Effector memory CD8-positive, alpha-beta T cell (primary cell): Measurements from ENCODE around the gene VTCN1.
"Not testable (repeated sequence)": the region's sequence is repeated elsewhere in the genome, so short reads cannot be mapped to it uniquely, and the experiment has no call there.

Experiments
- ATAC-seq: fragments of 150-1000 bp; cut with Tn5 transposase; replicated peaks from 2 replicates; pipeline ENCODE4 v1.10.0; 2021; ENCODE audit warnings: mild to moderate bottlenecking, moderate library complexity
- DNase-seq, 3 experiments: peaks; one replicate each; pipeline ENCODE4 v3.0.0; 2021
- H3K27ac Mint-ChIP-seq, 2 donors: one replicate each; pipeline ENCODE4 v1.8.0; 2022; ENCODE audit warnings: mild to moderate bottlenecking in 2 of 2, mixed read lengths in 2 of 2, moderate library complexity in 2 of 2
- H3K27me3 Mint-ChIP-seq, 2 donors: one replicate each; pipeline ENCODE4 v1.8.0; 2022; ENCODE audit warnings: mixed read lengths in 2 of 2
- H3K36me3 Mint-ChIP-seq: one replicate; pipeline ENCODE4 v1.8.0; 2022; ENCODE audit warnings: mild to moderate bottlenecking, moderate library complexity, mixed read lengths; ENCODE audit not compliant: insufficient read depth
- H3K4me1 Mint-ChIP-seq, 2 donors: one replicate each; pipeline ENCODE4 v1.8.0; 2022; ENCODE audit warnings: low read depth in 2 of 2, mixed read lengths in 2 of 2
- H3K4me3 Mint-ChIP-seq, 2 donors: one replicate each; pipeline ENCODE4 v1.8.0; 2022; ENCODE audit warnings: mild to moderate bottlenecking in 2 of 2, mixed read lengths in 2 of 2, moderate library complexity in 2 of 2
- H3K9me3 Mint-ChIP-seq, 2 donors: one replicate each; pipeline ENCODE4 v1.8.0; 2022; ENCODE audit warnings: mixed read lengths in 2 of 2

VTCN1 gene

DNA sequence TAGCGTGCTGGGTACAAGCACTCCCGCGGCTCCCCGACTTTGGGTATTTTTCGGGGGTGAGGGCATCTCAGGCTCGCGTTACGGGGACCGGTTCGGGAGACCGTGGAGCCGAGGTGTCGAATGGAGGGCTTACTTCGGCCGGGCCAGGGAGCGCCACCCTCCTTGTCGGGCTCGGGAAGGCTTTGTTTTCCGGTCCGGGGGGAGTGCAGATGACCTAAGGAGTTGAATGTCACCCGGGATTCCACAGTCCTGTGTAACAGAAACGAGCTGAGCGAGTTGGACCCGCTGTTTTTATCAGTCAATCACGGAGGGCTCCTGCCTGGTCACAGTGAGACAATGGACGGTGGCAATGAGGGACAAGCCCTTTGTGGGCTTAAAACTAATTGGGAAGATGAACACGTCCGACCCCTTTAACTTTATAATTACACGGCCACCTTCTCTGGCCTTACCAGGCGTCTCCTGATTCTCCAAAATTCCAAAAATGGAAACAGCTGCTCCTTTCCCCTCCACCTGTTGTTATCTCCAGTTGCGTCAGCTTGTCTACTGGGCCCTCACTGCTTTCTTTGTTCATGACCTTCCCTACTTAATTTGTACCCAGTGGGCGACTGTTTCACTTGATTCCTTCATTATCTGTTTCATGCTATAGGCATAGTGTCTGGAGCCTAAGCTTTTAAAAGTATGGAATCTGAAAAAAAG, 88.2 kb downstream of the VTCN1 start:
- H3K4me1 Mint-ChIP-seq: peaks cover 3 to 4% of the 10 kb centered on the region in 2 donors
- DNase-seq: no peak
- H3K4me3 Mint-ChIP-seq: peak overlapping the region; percentile 81 to 84
- no peak for ATAC-seq
- H3K27ac Mint-ChIP-seq: peak overlapping the region in 1 of 2 donors; percentile 65
- H3K27me3 Mint-ChIP-seq: no peaks in the 10 kb centered on the region
- H3K9me3 Mint-ChIP-seq: no peaks in the 10 kb centered on the region
- H3K36me3 Mint-ChIP-seq: no peaks in the 10 kb centered on the region

DNA sequence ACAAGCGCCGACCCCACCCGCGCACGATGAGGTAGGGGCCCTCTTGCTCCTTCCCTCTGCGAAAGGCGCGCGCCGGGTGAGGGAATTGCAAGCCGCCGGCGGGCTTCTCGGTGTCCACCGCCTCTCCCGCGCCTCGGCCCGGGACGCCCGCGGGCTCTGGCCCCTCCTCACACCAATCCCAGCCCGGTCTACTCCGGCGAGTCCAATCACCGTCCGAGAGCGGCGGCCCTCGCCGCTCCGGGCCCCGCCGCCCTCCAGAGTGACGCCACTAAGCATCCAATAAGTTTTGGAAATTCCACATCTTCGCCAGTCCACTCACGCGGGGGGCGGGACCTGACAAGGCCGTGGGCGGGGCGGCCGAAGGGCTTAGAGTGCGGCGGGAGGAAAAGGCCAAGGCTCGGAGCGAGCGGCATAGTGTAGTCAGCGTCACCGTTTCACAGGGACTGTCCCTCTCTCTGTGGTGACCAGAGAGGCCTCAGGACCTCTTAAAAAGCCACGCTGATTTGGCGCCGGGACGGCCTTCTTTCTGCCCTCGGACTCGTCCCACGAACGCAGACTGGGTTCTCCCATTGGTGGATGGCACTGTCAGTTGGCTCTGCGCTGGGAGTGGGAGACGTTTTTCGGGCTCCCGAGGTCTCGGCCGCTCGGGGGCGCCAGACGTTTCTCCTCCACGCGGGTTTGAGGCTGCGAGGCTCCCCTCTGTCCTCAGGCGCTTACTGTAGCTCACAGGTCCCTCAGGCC, 89.0 kb downstream of the VTCN1 start, which contains the start of gene TRIM45:
Gene TRIM45 (minus strand): TSS at position 161 of the 741 bp plus-strand sequence. CDS start 548 bp downstream, outside the sequence.
- DNase-seq (peak; percentile 73 to 76 (median 75)), ATAC-seq (peak; percentile 84)
- H3K4me1 Mint-ChIP-seq: peaks cover 3 to 4% of the 10 kb centered on the region in 2 donors
- peak within 1 kb of the TSS; percentile 65 to 71 for H3K27ac Mint-ChIP-seq
- H3K27me3 Mint-ChIP-seq: no peaks in the 10 kb centered on the region
- peak within 1 kb of the TSS; percentile 81 to 84 for H3K4me3 Mint-ChIP-seq
- H3K36me3 Mint-ChIP-seq: no peaks in the 10 kb centered on the region
- no peaks in the 10 kb centered on the region for H3K9me3 Mint-ChIP-seq

DNA sequence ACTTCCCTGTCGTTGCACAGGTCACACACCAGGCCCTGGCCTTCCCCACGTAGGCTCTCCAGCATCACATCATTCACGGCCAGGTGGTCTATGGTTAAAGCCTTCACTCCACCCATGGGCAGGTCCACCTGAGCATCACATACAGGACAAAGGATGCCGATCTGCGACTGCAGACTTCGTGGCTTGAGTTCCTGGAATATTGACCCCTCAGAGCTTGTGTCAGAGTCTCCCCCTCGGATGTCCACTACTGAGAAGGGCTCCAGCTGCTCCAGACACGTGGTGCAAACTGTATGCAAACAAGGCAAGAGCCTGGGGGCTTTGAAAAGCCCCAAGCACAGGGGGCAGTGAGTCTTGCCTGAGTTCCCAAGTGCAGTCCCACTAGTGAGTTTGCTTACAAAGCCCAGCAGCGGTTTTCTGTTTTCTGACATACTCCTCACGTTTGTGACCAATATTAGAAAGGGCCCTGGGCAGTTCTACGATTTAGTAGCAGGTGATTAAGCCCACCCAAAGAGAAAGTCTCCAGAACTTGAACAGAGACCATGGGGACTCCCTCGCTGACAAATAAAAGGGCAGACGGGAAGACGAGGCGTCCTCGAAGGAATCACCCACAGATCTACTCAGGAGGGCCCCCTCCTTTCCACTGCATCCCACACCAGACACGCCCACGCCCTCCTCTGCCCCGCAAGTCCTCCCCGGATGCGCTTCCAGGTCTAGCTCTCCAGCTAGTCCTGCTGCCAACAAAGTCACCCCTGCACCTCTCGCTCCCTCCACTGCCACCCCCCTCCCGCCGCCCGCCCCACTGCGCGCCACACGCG, 89.7 kb downstream of the VTCN1 start:
- Mint-ChIP-seq H3K4me1 (peaks cover 3 to 4% of the 10 kb centered on the region in 2 donors), H3K27ac (peak overlapping the region; percentile 65 to 71), H3K36me3 (no peaks in the 10 kb centered on the region), H3K4me3 (peak overlapping the region; percentile 81 to 84), H3K27me3 (no peaks in the 10 kb centered on the region), H3K9me3 (no peaks in the 10 kb centered on the region)
- DNase-seq (peak in 1 of 3 experiments; percentile 3), ATAC-seq (no peak)

DNA sequence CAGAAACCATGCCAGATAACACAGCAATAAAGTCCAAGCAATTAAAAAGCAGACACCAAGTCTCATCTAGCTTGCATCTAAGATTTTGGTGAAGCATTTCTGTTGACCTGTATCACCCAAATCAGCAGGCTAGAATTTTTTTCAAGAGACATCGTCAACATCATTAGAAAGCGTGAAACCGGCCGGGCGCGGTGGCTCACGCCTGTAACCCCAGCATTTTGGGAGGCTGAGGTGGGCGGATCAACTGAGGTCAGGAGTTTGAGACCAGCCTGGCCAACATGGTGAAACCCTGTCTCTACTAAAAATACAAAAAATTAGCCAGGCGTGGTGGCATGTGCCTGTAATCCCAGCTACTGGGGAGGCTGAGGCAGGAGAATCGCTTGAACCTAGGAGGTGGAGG, 91.6 kb downstream of the VTCN1 start:
- not testable (repeated sequence) for H3K9me3 Mint-ChIP-seq, H3K36me3 Mint-ChIP-seq, H3K4me3 Mint-ChIP-seq, H3K4me1 Mint-ChIP-seq, DNase-seq, ATAC-seq, H3K27ac Mint-ChIP-seq, H3K27me3 Mint-ChIP-seq

DNA sequence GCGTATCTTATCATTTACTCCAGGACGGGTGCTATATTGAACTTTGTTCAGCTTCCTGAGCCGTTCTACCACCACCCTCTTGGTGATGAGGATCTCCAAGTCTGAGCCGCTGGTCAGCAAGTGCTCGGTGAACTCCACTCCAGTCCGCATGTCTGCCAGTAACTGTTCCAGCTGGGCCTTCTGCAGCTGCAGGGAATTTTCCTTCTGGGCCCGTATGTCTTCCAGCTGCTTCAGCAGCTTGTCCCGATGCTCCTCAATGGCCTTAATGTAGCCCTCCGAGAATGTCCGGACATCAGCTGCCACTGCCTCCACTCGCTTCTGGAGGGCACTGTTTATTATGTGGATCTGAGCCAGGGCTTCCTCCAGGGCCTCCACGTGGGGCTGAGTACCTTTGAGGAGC, 92.6 kb downstream of the VTCN1 start:
- peaks cover 3 to 4% of the 10 kb centered on the region in 2 donors for H3K4me1 Mint-ChIP-seq
- H3K9me3 Mint-ChIP-seq: no peaks in the 10 kb centered on the region
- no peak overlapping the region for H3K27ac Mint-ChIP-seq
- H3K36me3 Mint-ChIP-seq: no peaks in the 10 kb centered on the region
- H3K27me3 Mint-ChIP-seq: no peaks in the 10 kb centered on the region
- ATAC-seq (no peak), DNase-seq (no peak)
- H3K4me3 Mint-ChIP-seq: no peak overlapping the region

DNA sequence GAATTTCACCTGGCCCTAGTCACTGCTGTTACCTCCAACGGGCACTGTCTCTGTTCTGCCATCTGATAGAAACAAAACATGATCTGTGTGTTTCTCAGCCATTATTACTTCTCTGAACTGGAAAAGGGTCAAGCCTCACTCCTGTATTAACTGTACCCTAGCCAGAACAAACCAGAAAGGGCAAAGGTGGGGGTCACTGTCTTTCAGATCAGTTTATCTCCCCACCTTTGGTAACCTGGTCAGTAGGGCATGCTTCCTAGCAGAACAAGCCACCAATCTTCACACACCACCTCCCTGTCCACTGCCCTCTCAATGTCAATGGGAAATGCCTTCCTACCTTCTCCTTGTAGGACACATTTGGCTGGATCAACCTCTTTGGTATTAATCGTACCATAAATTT, 93.0 kb downstream of the VTCN1 start:
- no peaks in the 10 kb centered on the region for H3K9me3 Mint-ChIP-seq
- H3K4me3 Mint-ChIP-seq: no peak overlapping the region
- no peak overlapping the region for H3K27ac Mint-ChIP-seq
- H3K36me3 Mint-ChIP-seq: no peaks in the 10 kb centered on the region
- no peaks in the 10 kb centered on the region for H3K27me3 Mint-ChIP-seq
- no peak for ATAC-seq
- H3K4me1 Mint-ChIP-seq: peaks cover 2 to 4% of the 10 kb centered on the region in 2 donors
- no peak for DNase-seq

DNA sequence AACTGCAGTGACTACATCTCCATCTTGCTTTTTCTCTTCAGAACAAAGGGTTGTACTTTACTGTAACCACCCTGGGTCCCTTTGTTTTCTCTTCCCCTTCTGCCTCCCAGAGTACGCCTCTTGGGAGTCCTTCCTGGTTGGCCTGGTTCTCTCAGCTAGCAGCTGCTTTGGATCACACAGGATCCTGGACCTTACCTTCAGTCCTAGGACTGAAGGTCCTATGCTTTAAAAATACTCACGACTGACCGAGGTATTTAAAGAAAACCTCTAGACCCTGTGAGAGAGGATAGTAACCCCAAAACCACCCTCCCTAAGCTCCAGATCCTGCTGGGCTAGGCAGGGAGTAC, 94.0 kb downstream of the VTCN1 start:
- Mint-ChIP-seq H3K27ac (peak overlapping the region in 1 of 2 donors; percentile 58), H3K4me1 (peaks cover 0 to 3% of the 10 kb centered on the region in 2 donors), H3K9me3 (no peaks in the 10 kb centered on the region)

DNA sequence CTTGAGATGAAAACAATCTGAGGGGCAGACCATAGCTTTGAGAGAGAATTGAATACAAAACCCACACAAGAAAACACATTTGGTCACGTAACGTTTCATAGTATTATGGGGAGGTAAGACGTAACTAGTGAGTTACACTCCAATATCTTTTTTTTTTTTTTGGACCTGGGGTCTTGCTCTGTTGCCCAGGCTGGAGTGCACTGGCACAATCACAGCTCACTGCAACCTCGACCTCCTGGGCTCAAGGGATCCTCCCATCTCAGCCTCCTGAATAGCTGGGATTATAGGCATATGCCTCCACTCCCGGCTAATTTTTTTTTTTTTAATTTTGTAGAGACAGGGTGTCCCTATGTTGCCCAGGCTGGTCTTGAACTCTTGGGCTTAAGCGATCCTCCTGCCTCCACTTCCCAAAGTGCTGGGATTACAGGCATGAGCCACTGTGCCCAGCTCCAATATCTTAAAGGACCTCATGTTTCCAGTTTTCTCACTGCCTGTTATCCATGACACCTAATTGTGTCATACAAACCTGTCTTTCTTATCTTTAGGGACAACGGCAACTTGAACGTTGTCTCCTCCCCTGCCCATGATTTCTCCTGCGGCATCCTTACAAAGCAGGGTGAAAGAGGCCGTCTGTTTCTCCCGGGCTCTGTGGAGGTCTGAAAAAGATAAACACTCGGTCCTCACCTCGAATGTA, 94.5 kb downstream of the VTCN1 start:
- H3K4me1 Mint-ChIP-seq: peaks cover 0 to 3% of the 10 kb centered on the region in 2 donors
- no peak for DNase-seq

More for the DNA sequence above, 94.0 kb downstream of the VTCN1 start:
- DNase-seq (no peak), ATAC-seq (no peak)
- Mint-ChIP-seq H3K36me3 (no peaks in the 10 kb centered on the region), H3K27me3 (no peaks in the 10 kb centered on the region), H3K4me3 (no peak overlapping the region)

DNA sequence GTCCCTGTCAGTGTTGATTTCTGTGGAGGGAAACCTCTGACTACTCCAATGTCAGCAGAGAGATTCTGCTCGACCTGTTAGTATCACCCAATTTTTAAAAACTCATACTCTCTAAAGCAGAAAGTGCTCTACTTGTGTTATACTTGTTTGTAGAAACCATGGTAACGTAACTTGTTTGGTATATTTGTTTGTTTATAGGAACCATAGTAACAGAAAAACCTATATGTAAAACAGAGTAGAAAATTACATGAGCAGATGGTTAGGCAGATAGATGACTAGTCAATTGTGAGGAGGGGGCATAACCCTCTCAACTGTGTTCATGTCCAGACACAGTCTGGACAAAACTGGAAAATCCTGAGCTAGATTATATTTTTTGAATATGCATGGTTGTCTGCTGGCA, 95.8 kb downstream of the VTCN1 start:
- Mint-ChIP-seq H3K36me3 (no peaks in the 10 kb centered on the region), H3K27ac (peak overlapping the region in 1 of 2 donors; percentile 32)

More for the DNA sequence above, 94.5 kb downstream of the VTCN1 start:
- ATAC-seq: no peak
- H3K27ac Mint-ChIP-seq: no peak overlapping the region
- no peaks in the 10 kb centered on the region for H3K9me3 Mint-ChIP-seq
- no peaks in the 10 kb centered on the region for H3K27me3 Mint-ChIP-seq
- no peaks in the 10 kb centered on the region for H3K36me3 Mint-ChIP-seq
- no peak overlapping the region for H3K4me3 Mint-ChIP-seq

DNA sequence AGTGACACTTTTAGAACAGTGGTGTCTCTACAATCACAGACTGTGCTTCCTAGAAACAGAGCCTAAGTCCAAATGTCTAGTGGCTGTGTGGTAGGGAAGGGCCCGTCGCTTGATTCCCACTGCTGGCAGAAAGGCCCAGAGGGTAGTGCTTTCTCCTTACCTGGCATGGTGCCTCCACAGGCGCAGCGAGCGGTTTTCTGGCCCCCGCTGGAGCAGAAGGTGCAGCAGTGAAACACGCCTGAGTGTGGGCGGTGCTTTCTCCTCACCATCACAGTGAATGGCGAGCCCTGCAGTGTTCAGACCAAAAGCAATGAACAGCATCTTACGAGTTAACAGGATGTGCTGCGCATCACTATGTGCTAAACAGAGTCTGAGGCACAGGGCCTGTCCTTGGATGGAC, 97.5 kb downstream of the VTCN1 start:
- Mint-ChIP-seq H3K4me3 (no peak overlapping the region), H3K27me3 (no peaks in the 10 kb centered on the region), H3K4me1 (no peaks in the 10 kb centered on the region), H3K36me3 (no peaks in the 10 kb centered on the region), H3K9me3 (no peaks in the 10 kb centered on the region), H3K27ac (no peak overlapping the region)
- no peak for ATAC-seq
- no peak for DNase-seq

More for the DNA sequence above, 95.8 kb downstream of the VTCN1 start:
- Mint-ChIP-seq H3K9me3 (no peaks in the 10 kb centered on the region), H3K27me3 (no peaks in the 10 kb centered on the region), H3K4me1 (no peaks in the 10 kb centered on the region), H3K4me3 (no peak overlapping the region)
- no peak for DNase-seq
- peak; percentile 33 for ATAC-seq

DNA sequence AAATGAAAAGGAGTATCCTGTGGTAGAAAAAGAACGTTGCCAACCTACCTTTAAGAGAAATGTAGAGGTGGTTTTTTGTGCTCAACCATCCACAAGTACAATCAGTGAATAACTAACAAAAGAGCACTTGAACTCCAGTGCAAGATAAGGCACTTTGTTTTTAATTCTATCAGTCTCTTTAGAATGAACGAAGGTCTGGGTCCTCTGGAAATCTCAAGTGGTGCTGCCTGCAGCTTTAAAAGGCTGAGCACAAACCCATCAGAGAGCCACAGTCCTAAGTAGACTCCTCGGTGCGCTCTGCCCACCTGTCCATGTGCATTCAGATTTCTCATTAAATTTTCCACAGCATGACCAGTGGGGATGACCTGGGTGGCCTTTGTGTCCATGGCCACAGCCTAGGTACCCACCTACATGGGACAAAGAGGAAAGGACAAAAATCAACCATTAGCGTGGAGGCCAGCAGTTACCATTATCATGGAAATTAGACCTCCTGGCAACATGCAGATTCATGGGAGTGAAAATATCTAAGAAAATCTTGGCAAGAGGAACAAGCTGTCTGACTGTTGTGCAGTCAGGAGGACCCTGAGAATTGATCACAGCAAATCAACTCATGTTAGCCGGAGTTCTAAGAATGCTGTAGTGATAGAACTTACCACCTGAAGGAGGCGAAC, 98.5 kb downstream of the VTCN1 start:
- H3K4me1 Mint-ChIP-seq: no peaks in the 10 kb centered on the region
- H3K27ac Mint-ChIP-seq: no peak overlapping the region
- no peaks in the 10 kb centered on the region for H3K36me3 Mint-ChIP-seq
- ATAC-seq (no peak), DNase-seq (no peak)
- H3K9me3 Mint-ChIP-seq: no peaks in the 10 kb centered on the region
- H3K4me3 Mint-ChIP-seq: no peak overlapping the region
- no peaks in the 10 kb centered on the region for H3K27me3 Mint-ChIP-seq

DNA sequence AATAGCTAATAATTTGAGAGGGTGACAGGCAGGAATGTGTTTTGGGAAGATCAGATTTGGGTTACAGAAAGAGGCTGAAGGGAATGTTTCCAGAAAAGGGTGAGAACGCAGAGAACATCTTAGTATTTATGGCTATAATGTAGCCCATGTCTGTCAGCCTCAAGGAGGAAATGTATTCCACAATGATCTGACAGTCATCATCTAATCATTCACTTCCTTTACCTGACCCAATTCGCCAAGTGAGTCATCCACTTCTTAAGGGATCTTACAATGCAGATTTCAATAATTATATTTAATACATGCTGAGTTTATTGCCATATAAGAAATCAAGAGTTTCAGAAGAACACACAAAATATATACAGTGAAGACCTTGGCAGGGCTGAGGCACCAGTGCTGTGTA, 100.0 kb downstream of the VTCN1 start:
- Mint-ChIP-seq H3K9me3 (no peaks in the 10 kb centered on the region), H3K4me3 (no peak overlapping the region), H3K27ac (no peak overlapping the region), H3K36me3 (no peaks in the 10 kb centered on the region), H3K4me1 (peaks cover 0 to 3% of the 10 kb centered on the region in 2 donors), H3K27me3 (no peaks in the 10 kb centered on the region)
- no peak for ATAC-seq
- DNase-seq: no peak
